ENCODE data around the gene SLC6A2.

DNA sequence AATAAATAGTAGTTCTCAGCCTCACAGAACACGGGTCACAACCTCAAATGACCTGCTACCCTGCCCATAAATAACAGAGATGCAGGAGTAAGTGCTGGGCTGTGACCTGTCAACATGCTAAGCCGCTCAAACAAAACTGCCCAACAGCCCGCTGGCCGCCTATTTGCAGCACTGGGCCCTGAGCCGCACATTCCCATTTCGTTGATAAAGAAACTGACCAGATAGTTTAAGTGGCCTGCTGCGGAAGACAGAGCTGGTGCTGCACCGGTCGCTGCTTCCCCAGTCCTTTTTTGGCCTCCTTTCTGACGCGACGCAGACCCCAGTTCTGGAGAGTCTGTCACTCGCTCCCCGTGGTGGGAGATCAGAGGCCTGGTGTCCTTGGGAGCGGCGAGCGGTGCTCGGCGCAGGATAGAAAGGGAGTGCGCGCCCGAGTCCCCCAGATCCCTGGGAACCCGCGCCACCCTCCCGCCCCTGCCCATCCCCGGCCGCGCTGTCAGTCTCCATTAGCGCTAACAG is 349 bp upstream of the SLC6A2 start:
- no peak for TF ChIP-seq POLR2A (IDR thresholded peaks at IDR 0.05)
- TF ChIP-seq, protein P1, sequence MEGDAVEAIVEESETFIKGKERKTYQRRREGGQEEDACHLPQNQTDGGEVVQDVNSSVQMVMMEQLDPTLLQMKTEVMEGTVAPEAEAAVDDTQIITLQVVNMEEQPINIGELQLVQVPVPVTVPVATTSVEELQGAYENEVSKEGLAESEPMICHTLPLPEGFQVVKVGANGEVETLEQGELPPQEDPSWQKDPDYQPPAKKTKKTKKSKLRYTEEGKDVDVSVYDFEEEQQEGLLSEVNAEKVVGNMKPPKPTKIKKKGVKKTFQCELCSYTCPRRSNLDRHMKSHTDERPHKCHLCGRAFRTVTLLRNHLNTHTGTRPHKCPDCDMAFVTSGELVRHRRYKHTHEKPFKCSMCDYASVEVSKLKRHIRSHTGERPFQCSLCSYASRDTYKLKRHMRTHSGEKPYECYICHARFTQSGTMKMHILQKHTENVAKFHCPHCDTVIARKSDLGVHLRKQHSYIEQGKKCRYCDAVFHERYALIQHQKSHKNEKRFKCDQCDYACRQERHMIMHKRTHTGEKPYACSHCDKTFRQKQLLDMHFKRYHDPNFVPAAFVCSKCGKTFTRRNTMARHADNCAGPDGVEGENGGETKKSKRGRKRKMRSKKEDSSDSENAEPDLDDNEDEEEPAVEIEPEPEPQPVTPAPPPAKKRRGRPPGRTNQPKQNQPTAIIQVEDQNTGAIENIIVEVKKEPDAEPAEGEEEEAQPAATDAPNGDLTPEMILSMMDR (IDR thresholded peaks at IDR 0.05) = no peak

Data from vagina (tissue), 2 donors.